Measurements from ENCODE around the gene NOP9. TPM values are rescaled to one million over a fixed set of nuclear protein-coding genes. Genes with fewer than 3 reads are reported as not detected.
A peak's percentile ranks its signal among the peaks of the same experiment; 100 is the strongest.

NOP9 gene
- total RNA-seq, 1 donor from 2014 or later, result 22.0 TPM

- peak within 1 kb of the TSS; percentile 83 for H3K27ac ChIP-seq
- intact Hi-C loops (cut with DNase I), result no loop called here
- DNase-seq (peak; percentile 66), ATAC-seq (peak in 1 of 2 donors; percentile 21)
- H3K4me1 ChIP-seq, result peaks cover 71% of the 10 kb centered on the region
- peak within 1 kb of the TSS; percentile 58 for H3K4me3 ChIP-seq
- H3K27me3 ChIP-seq (ENCODE audit: low read depth), result peaks cover 15% of the 10 kb centered on the region
- no peak for TF ChIP-seq CTCF (IDR thresholded peaks at IDR 0.05)
- peaks cover 26% of the 10 kb centered on the region for H3K36me3 ChIP-seq
- no peaks in the 10 kb centered on the region for H3K9me3 ChIP-seq
Observed at GRCh38 chr14:24334431-24335291, 35.0 kb downstream of the NOP9 start, which contains the start of gene ADCY4. ADCY4 (minus strand) TSS chr14:24335071; CDS start chr14:24334652, 419 bp downstream.

GRCh38 chr14:24335461-24336171 lies 36.0 kb downstream of the NOP9 start:
- TF ChIP-seq CTCF (IDR thresholded peaks at IDR 0.05), result no peak
- Histone ChIP-seq H3K36me3 (peaks cover 26% of the 10 kb centered on the region), H3K27ac (peak overlapping the region; percentile 83), H3K9me3 (no peaks in the 10 kb centered on the region), H3K4me3 (peak overlapping the region; percentile 58), H3K27me3 (ENCODE audit: low read depth) (peaks cover 15% of the 10 kb centered on the region), H3K4me1 (peaks cover 68% of the 10 kb centered on the region)
- ATAC-seq (no peak), DNase-seq (no peak)
- intact Hi-C loops (cut with DNase I), result no loop called here

GRCh38 chr14:24337144-24337823 lies 37.6 kb downstream of the NOP9 start:
- no peak for TF ChIP-seq CTCF (IDR thresholded peaks at IDR 0.05)
- DNase-seq (no peak), ATAC-seq (no peak)
- Histone ChIP-seq H3K9me3 (no peaks in the 10 kb centered on the region), H3K27ac (no peak overlapping the region), H3K36me3 (peaks cover 16% of the 10 kb centered on the region), H3K4me3 (no peak overlapping the region), H3K27me3 (ENCODE audit: low read depth) (peaks cover 15% of the 10 kb centered on the region), H3K4me1 (peaks cover 59% of the 10 kb centered on the region)
- intact Hi-C loops (cut with DNase I), result no loop called here

GRCh38 chr14:24337824-24338175 lies 38.1 kb downstream of the NOP9 start:
- Histone ChIP-seq H3K4me1 (peaks cover 54% of the 10 kb centered on the region), H3K36me3 (peaks cover 16% of the 10 kb centered on the region), H3K4me3 (no peak overlapping the region), H3K9me3 (no peaks in the 10 kb centered on the region), H3K27me3 (ENCODE audit: low read depth) (peaks cover 15% of the 10 kb centered on the region), H3K27ac (no peak overlapping the region)
- intact Hi-C loops (cut with DNase I), result no loop called here
- ATAC-seq (no peak), DNase-seq (no peak)
- TF ChIP-seq CTCF (IDR thresholded peaks at IDR 0.05), result no peak

- ATAC-seq, result no peak
- DNase-seq, result no peak
- Histone ChIP-seq H3K4me3 (peak overlapping the region; percentile 69), H3K27ac (peak overlapping the region; percentile 84), H3K9me3 (no peaks in the 10 kb centered on the region), H3K36me3 (peaks cover 16% of the 10 kb centered on the region), H3K27me3 (ENCODE audit: low read depth) (peaks cover 15% of the 10 kb centered on the region), H3K4me1 (peaks cover 44% of the 10 kb centered on the region)
- intact Hi-C loops (cut with DNase I), result no loop called here
- no peak for TF ChIP-seq CTCF (IDR thresholded peaks at IDR 0.05)
Observed at GRCh38 chr14:24338843-24339242, 39.2 kb downstream of the NOP9 start.
